NCI-H2196 (cell line): ENCODE results near the gene PSMG3.
"Not testable (repeated sequence)": the region's sequence is repeated elsewhere in the genome, so short reads cannot be mapped to it uniquely, and the experiment has no call there.

Source experiments
- DNase-seq: peaks from one replicate; lab custom pipeline; 2025; ENCODE audit not compliant: unreplicated experiment; lab: John Stamatoyannopoulos, UW

PSMG3 gene

DNA sequence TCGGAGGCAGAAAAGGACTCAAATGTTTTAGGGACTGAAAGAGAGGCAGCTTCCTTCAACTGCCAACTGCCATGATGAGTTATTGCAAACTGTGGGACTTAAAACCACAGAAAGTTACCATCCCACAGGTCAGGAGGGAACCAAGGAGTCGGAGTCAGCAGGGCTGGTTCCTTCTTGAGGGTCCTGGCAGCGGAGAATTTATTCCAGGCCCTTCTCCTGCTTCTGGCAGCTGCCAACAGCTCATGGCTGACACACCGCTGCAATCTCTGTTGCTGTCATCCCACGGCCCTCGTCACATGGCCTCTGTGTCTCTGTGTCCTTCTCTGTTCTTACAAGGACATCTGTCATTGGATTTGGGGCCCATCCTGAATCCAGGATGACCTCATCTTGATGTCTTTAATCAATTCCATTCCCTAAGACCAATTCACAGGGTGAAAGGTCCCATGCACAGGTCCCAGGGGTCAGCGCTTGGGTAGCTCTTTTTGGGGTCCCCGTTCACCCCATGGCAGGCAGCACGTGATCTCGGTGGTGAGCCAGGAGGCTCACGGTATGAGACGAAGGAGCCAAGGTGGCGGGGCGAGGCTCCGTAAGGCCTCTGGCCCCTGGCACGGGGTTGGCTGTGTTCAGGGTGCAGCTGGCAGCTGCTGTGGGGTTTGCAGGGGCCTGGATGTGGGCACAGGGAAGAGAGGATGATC, 27.4 kb upstream of the PSMG3 start:
- no peak for DNase-seq

DNA sequence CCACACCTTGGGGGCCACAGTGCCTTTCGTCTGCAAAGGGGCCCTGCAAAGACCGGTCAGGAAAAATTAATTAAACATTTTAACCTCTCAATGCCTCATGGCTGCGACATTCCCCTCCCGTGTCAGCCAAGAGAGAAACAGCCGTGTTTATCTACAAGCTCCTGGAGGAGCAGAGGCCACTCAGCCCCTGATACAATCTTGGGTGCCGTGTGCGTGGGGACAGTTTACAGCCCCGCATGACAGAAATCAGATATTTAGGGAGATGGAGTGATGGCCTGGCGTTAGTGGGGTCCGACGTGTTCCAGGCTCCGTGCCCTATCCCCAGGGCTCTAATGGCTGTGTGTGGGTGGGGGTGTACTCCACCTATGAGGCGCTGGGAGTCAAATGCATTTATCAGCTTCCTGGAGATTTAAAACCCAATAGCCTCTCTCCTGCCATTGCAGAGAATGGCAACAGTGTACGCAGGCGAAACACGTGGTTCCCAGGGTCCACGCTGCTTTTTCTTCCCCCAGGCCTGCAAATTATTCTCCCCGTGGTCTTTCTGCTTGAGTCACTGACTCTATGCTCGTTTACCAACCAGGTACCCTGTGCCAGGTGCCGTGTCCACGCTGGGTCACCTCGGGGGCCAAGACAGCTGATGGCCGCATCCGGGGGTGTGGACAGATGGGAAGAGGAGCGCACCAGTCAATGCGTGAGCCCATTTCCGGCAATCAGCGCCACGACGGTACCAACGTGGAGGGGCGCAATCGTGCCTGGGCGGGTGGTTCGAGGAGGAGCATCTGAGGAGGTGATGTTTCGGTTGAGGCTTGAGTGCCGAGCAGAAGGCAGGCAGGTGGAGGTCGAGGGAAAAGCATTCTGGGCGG, 26.6 kb upstream of the PSMG3 start:
- no peak for DNase-seq

DNA sequence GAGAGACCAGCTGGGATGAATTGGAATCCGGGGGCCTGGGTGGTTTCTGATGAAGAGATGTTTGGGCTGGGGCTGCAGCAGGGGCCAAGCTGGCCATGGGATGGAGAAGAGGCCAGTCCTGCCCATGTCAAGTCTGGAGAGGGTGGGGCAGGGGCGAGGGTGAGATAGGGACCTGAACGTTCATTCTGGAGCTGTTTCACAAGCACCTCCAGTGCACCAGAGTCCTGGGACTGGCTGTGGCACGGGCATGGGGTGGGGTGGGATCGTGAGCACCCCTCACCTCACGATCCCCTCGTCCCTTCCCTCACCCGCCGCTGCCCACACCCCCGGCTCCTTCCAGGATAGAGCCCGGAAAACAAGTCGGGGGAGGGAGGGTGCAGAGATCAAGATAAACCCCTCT, 25.8 kb upstream of the PSMG3 start:
- DNase-seq: no peak

DNA sequence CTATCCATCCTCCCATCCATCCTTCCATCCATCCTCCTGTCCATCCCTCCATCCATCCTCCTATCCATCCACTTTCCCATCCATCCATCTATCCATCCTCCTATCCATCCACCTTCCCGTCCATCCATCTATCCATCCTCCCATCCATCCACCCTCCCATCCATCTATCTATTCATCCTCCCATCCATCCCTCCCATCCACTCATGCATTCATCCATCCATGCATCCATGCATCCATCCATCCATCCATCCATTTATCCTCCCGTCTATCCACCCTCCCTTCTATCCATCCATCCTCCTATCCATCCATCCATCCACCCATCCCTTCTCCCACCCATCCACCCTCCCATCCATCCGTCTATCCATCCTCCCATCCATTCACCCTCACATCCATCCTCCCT, 25.2 kb upstream of the PSMG3 start:
- DNase-seq: no peak

DNA sequence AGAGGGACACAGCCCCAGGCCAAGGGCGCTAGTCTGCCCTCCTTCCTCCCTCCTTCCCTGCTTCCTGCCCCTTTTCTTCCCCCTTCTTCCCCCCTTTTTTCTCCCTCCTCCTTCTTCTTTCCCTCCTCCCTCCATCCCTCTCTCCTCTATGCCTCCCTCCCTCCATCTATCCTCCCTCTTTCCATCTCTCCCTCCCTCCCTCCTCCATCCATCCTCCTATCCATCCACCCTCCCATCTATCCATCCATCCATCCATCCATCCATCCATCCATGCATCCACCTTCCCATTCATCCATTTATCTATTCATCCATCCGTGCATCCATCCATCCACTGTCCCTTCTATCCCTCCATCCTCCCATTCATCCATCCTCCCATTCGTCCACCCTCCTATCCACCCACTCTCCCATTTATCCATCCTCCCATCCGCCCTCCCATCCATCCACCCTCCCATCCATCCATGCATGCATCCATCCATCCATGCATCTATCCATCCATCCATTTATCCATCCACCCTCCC, 24.1 kb upstream of the PSMG3 start:
- DNase-seq: no peak

DNA sequence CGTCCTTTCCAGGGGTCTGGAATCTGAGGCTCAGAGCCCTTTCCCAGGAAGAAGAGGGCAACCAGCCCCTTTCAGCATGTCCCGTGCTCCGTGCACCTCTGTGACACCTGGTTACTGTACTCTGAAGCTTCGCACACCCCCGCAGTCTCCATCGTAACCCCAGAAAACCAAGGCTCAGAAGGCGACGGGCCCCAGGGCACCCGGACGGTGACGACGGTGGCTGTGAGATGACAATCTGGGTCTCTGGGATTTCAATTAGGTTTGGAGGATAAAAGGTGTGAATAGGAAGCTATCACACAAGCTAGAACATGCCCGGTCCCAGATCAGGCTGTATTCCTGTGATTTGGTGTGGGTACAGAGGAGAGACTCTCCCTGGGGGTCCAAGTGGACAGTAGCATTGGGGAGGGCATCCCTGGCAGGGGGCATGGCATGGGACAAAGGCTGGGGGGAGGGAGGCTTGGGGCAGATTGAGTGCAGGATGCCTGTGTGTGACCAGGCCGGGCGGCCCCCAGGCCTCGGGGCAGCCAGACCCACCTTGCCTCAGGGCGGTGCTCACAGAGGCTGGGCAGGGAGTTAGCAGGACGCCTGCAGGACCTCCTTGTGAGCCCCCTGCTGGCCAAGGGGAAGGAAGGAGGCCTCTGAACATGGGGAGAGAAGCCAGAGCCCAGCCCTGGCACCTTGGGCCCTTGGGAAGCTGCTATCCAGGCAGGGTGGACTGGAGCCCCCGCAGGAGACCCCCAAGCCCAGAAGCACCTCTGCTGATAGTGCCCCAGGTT, 23.4 kb upstream of the PSMG3 start:
- DNase-seq: no peak

DNA sequence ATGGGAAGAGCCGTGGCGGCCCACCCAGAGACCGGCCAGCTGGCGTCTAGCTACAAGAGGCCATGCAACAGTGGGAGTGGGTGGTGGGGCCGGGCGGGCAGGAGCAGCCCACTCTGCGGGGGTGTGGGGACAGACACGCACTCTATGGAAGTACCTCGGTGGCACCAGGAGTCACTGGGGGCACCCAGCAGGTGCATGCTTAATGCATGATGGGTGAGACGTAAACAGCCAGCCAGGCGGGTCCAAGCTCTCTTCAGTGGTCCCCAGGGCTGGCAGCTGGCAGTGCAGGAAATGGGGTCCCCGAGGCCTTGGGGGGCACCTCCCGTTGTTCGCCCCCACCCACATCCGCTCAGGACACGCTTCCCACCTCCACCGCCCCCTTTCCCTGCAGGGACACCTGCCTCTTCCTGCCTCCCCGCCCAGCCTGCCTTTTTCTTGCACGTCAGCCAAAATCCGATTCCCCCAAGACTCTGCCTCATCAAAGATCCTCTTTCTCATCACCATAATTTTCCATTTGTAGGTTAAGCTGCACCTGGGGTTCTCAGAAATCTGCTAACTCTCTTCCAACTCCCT, 22.6 kb upstream of the PSMG3 start:
- DNase-seq: no peak

DNA sequence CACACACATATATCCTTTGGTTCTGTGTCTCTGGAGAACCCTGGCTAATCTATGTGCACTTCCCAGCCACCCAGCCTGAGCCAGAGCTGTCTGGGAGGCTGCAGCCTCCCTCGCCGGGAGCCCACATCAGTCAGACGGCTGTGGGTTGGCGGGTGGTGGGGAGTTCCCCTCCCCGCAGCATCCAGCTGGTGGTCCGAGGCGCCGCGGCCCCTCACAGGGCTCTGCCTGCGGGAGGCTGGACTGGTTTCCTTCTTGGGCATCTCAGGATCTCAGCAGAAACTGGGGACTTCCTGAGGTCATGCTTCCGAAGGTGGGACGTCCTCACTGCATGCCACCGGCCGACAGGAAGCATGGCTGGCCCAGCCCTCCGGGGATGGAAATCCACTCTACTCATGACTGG, 22.0 kb upstream of the PSMG3 start:
- no peak for DNase-seq

DNA sequence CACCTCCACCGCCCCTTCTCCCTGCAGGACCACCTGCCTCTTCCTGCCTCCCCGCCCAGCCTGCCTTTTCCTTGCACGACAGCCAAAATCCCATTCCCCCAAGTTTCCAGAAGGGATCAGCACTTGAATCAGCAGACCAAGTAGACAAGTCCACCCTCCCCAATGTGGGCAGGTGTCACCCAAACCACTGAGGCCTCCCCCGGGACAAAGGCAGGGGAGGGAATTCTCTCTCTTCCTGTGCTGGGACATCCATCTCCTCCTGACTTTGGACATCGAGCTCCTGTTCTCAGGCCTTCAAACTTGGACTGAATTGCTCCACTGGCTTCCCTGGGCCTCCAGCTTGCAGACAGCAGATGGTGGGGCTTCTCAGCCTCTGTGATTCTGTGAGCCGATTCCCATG, 21.6 kb upstream of the PSMG3 start:
- DNase-seq: no peak

DNA sequence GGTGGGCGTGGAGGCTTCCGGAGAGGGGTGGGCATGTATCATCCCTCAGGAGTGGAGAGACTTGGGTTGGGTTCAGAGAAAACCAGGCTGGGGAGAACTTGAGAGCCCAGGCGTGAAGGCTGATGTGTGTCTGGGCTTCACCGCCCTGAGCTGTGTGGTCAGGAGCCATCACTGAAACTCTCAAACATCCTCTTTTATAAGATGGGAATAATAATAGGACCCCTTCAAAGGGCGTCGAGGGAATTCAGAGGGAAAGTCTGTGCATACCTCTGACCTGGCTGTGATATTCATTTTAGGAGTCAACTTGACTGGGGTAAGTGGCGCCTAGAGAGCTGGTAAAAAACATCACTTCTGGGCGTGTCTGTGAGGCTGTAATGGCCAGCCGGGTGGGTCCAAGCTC, 21.1 kb upstream of the PSMG3 start:
- no peak for DNase-seq

DNA sequence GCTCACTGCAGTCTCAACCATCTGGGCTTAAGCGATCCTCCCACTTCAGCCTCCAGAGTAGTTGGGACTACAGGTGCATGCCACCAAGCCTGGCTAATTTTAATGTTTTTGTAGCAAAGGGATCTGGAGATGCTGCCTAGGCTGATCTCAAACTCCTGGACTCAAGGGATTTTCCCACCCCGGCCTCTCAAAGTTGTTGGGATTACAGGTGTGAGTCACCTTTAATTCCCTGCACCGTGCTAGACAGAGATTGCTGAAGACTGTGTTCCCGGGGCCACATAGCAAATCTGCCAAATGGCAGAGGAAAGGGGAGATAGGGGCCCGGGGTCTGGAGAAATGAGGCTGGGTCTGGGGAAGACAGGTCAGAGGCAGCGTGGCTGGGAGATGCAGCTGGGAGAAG, 20.6 kb upstream of the PSMG3 start:
- no peak for DNase-seq

DNA sequence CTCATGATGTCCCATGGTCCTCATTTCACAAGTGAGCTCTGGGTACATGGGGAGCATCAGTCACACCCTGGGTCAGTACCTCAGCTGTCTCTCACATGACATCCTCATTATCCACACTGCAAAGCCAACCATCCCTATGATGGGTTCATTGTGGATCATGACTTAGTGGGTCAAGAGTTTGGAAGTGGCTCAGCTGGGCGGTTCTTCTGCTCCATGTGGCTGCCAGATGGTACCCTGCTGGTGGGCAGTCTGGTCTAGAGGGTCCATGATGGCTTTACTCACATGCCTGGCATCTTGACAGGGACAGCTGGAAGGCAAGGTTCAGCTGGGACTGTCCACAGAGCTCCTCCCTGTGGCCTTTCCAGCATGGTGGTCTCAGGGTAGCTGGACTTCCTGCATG, 19.1 kb upstream of the PSMG3 start:
- no peak for DNase-seq

DNA sequence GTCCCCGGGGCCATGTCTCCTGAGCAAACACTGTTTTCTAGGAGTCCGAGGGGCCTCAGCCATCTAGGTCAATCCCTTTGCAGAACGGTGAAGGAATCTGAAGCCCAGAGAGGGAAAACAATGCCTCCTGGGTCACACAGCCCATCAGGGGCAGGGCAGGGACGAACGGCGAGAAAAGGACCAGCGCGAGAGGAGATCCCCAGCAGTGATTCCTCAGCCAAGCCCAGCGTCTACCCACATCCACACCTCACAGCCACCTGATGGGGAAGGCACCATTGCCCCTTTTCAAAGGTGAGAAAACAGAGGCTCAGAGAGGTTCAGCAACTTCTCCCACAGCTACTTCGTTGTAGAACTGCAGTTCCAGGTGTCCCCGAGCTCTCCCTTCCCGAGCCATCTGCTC, 17.9 kb upstream of the PSMG3 start:
- DNase-seq: no peak

DNA sequence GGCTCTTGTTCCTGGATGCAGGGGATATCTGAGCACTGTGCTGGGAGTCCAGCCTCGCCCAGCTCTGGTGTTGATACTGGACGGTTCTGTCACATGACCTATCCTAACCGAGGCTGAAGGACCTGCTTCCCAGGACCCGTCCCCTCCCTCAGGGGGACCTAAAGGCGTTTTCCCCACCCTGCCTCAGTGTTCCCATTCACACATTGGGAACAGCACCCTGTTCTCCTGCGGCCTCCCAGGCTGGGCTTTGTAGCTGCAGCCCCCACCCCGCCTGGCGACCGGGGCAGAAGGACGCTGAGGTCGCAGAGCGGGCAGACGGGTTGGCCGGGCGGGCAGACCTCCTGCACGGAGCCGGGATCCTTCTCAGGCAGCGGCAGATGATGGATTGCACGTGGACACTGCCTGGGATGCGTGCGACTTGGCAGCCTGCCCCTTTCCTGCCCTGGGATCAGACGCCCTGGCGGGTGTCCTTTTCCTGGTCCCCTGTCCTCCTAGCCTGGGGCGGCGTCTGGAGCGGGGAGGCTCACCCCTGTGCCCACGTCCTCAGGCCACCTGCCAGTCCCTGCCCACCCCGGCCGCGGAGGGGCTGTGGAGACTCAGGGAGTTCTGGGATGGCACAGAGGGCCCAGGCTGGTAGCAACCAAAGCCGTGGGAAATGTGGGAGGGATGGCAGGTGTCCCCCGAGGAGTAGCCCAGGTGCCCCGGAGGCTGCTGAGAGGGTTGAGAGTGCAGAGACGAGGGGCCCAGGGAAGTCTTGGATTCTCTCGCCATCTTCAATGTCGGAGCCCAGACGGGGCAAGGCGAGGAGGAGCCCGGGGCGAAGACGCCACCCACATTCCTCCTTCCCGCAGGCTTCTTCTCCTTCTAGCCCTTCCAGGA, 17.2 kb upstream of the PSMG3 start:
- DNase-seq: peak; percentile 13

DNA sequence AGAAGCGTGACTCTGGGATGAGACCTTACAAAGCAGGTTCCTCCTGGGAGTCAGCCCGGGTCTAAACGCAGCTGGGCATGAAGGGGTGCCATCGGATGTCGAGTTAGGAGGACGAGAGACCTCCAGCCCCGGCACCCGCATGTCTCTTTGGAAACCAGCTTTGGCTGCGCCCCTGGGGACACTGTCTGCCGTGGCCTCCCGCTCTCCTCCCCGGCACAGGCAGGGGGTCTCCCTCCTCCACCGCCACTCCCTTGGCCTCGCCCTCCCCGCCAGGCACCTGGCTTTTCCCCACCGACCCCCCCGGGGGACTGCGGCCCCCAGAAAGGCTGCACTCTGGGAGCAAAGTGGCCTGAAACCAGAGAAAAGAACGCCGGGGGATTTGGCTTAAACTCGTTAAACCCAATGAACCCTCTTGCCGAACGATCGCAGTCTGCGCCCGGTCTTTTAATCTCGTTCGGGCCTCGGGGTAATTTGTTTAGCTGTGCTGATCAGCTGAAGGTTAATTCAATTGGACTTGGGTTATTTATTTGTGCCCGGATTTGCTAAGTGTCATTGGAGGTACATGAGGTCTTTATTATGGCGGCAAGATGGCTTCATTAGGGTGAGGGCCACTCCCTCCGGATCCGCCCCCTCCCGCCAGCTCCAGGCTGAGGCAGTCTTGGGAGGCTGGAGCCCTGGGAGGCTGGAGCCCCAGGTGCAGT, 16.4 kb upstream of the PSMG3 start:
- DNase-seq: no peak

DNA sequence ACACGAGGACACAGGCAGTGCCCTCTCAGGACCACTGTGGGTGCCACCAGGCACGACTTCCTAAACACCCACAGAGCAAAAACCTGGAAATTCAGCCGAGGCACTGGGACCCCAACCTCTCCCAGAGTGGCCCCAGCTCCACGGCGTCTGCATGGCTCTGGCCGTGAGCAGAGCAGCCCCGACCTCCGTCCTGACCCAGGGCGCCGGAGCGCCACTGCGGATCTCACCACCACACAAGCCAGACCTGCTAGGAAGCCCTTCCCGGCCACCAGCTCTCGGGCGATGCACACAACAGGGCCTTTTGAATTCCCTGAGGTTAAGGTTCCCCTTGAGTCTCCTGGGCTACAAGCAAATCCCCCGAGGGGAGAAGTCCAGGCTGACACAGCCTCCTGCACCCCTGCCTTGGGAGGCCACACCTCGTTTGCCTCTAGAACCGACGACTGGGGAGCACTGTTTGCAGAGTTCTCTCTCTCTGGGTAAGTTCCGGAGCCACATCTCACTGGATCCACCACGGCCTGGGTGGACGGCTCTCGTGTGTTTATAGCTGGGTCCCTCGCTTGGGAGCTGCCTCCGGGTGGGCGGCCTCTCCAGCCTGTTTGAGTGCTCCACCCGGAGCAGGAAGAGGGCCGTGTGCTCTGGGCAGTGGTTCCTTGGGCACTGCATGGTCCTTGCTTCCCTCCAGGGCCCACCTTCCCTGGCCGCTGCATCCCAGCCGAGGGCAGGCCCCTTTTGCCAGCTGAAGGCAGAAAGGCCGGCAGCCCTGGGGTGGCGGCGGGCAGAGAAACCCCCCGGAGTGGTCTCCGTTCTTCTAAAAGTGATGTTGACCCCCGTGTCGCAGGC, 15.5 kb upstream of the PSMG3 start:
- no peak for DNase-seq

DNA sequence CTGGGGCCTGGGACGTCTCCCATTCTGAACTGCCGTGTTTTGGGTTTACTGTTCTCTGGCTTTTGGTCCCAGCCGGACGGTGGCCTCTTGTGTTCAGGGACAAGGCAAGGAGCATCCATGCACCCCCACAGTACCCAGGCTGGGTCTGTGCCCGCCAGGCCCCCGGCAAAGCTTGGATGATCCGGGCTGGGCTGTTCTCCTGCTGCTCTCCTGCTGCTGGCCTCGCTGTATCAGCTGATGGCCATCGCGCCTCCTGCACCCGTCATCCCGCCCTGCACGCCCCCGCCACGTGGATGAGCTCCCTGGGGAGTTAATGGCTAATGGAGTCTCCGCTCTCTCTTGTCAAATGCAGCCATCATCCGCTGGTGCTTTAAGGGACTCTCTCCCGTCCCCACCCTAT, 14.9 kb upstream of the PSMG3 start:
- no peak for DNase-seq

DNA sequence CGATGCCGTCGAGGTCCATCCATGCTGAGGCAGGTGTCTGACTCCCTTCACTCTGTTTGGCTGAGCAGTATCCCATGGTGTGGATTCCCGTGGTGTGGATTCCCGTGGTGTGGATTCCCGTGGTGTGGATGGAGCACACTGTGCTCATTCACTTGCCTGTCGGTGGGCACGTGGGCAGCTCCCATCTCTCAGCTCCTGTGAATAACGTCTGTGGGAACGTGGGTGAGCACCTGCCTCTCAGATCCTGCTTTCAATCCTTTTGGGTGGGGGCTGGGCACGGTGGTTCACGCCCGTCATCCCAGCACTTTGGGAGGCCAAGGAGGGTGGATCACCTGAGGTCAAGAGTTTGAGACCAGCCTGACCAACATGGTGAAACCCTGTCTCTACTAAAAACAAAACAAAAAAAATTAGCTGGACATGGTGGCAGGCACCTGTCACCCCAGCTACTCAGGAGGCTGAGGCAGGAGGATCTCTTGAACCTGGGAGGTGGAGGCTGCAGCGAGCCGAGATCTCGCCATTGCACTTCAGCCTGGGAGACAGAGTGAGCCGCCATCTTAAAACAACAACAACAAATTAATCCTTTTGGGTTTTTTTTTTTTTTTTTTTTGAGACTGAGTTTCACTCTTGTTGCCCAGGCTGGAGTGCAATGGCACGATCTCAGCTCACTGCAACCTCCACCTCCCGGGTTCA, 13.6 kb upstream of the PSMG3 start:
- not testable (repeated sequence) for DNase-seq
